ENCODE data around the gene SMAD7.

DNA sequence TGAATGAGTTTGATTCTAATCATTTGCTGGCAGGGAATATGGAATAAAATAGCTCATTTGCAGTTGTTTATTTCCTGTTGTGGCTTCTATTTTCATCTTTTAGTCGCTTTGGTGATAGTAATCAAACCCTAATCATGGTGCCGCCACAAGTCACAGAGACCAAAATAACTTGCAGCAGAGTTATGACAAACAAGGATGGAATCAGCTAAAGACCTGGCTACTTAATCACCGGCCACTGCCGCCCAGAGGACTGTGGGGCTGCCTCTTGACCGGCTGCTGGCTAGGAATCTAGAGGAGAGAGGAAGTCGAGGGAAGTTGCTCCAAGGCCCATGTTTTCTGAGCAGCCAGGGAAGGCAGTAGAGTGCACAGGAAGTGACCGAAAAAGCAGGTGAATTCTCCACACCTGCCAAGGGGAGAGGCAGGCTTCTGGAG, 5.1 kb upstream of the SMAD7 start:
- TF ChIP-seq ZNF274 (IDR thresholded peaks at IDR 0.05; ENCODE audit: low read depth, low read length) (no peak), SUZ12 (IDR thresholded peaks at IDR 0.05; ENCODE audit: extremely low read depth, insufficient read depth, insufficient read length) (no peak)
